Jurkat, Clone E6-1 (cell line): ENCODE results near the gene FAM217A.

Source experiments
- DNase-seq: peaks from one replicate; pipeline ENCODE4 v3.0.0-alpha.2; 2011; ENCODE audit warnings: low read depth, low spot score
- H3K4me3 ChIP-seq: 2 replicates; pipeline ENCODE4 v1.5.1; 2011; ENCODE audit warnings: mild to moderate bottlenecking, low read length, control low read depth, moderate library complexity

The FAM217A gene

DNA sequence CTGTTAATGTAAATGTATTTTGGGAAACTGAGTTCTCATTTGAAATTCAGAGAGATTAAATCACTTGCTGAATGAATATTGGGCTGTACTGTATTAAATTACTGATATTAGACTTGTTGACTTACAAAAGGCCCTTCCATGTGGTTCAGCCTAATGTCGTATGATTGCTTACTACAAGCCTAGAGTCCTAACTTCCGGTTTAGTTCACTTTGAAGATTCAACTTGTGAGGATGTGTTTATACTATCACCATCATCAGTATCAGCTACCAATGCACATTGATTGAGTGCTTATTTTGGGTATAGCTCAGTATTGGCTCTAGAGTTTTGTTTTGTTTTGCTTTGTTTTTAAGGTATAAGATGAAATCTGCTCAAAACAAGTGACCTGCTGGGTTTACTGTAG, 48.3 kb downstream of the FAM217A start:
- H3K4me3 ChIP-seq: no peak overlapping the region
- peak; percentile 49 for DNase-seq

DNA sequence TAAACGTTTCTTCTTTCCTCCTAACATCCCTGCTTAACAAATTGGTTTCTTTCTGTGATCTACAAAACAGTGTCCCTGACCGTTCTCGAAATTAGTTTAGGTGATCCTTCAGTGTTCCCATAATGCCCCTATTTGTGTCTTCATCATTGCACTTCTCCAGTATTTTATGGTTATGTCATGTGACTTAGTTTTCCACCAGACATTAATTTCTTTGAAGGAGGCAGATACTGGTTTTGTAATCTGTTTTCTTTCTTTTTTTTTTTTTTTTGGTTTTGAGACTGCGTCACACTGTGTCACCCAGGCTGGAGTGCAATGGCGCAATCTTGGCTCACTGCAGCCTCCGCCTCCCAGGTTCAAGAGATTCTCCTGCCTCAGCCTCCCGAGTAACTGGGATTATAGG, 49.2 kb downstream of the FAM217A start:
- no peak overlapping the region for H3K4me3 ChIP-seq
- DNase-seq: no peak

DNA sequence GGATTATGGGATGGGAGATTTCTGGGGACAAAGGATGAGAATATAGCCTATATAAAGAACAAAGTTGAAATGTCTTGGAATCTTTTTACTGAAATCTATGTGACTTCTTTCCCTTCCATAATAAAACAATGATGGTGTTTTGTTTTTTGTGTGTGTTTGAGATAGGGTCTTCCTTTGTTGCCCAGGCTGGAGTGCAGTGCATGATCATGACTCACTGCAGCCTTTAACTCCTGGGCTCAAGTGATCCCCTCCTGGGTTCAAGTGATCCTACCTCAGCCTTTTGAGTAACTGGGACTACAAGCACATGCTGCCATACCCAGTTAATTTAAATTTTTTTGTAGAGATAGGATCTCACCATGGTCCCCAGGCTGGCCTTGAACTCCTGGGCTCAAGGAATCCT, 50.9 kb downstream of the FAM217A start:
- H3K4me3 ChIP-seq: no peak overlapping the region
- DNase-seq: no peak

DNA sequence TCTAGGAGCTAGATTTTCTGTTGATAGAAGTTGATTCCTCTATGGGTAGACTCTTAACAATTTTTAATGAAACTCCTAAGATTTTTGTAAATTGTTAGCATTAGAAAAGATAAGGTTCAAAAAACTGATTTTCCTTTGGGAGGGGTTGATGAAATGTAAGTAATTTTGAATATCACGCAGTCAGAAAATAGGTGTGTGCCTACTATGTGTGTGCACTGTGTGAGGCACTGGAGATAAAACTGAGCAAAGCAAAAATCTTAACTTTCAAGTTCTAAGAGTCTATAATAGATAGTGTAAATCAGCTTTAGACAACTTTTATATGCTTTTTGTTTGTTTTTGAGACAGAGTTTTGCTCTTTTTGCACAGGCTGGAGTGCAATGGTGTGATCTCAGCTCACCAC, 53.3 kb downstream of the FAM217A start:
- DNase-seq: no peak
- H3K4me3 ChIP-seq: no peak overlapping the region

DNA sequence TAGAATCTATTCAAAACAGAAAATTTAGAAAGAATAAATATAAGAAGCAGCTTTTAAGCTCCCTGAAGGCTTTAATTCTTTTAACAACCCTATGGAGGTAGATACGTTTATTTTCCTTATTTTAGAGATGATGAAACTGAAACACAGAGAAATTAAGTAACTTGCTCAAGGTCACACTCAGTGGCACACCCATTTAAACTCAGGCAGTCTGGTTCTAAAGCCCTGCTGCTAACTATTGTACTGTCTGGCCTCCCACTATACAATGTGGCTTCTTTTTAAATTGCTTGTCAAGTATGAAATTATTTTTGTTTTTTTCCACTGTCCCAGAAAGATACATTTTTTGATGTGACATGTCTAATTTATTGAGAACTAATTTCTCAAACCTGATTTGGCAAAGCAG, 55.7 kb downstream of the FAM217A start:
- no peak for DNase-seq
- no peak overlapping the region for H3K4me3 ChIP-seq

DNA sequence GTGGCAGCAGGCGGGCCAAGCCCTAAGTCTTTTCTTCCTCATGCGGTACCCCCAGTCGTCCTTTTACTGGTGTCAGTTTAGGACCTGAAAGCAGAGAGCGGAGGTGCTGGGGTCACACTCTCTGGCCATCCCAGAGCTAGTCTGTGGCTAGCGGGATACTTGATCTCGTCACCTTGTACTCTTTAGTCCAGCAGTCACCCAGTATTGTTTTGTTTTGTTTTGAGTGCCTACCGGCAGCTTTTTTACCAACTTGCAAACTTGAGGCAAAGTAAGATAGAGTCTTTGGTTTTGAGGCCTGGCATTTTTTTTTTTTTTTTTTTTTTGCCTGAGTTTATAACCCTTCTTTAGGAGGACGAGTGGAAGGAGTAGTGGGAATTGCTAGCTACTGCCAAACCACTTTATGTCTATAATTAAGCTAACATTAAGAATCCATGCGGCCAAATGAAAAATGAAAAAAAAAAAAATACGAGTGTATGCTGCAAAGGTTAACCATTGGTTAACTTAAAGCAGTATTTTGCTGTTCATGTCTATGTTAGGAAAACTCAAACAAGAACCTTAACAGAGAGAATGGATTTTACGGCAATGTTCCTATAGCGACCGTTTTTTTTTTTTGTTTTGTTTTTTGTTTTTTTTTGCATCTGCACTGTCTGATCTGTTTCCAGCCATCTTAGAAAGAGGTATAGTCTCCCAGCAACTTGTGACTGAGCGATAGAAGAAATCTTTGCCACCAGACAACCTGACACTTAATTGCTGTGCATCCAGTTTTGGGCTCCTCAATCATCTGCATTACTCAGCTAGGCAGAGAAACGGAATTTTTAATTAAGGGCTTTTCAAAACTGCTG, 56.9 kb downstream of the FAM217A start:
- peak overlapping the region; percentile 93 for H3K4me3 ChIP-seq
- no peak for DNase-seq

DNA sequence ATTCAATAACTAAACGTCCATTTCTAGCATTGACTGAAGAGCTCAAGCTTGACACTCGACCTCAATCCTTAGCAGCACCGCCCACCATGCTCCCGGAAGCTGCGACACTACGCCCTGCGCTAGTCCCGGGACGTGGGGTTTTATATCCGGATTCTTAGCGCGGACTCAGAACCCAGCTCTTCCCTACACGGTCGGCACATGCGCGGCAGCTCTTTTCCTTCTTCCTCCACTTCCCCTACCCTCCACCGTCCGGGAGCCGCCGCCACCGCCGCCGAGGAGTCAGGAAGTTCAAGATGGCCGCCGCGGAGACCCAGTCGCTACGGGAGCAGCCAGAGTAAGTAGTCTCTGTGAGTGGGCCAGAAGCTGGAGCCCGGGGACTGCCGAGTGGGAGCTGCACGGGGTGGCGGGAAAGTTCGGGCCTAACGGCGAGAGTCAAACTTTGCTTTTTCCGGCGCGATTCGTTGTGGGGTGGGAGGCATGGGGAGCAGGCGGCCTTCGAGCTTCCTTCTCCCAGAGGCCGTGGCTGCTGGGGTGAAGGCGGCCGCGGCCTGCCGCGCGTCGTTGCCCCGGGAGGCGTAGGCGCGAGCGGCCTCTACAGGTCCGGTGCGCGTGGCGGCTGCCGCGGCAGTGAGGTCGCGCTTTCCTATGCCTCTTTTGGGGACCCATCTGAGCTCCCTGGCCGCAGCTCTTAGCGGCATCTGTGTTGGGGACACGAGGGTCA, 57.6 kb downstream of the FAM217A start:
- peak; percentile 97 for DNase-seq
- H3K4me3 ChIP-seq: peak overlapping the region; percentile 93

DNA sequence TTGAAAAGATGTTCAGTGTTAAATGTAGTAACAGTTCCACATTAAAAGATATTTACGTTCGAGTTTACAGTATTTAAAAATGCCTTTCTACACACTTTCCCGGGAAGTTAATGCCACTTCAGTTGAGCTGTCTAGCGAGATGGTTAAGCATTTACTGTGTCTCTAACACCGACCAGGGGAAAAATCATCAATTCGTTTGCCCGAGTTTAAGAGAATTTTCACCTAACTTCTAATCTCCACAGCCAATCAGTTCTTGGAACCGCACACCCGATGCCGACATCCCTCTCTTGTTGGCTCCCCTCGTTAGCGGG, 58.2 kb downstream of the FAM217A start:
- peak overlapping the region; percentile 93 for H3K4me3 ChIP-seq
- DNase-seq: no peak

DNA sequence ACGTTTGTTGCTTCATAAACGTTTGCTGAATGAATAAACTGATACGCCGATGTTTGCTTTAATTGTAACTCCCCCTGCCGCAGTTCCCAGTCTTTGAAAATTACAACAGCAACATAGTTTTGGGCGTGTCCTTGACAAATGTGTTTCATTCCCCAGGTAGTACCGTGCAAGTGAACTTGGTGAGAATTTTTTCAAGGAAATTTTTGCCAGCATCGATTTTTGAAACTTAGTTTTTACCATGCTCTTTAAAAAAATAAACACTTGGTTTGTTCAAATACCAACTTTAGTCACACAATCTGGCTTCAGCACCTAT, 60.1 kb downstream of the FAM217A start:
- peak overlapping the region; percentile 84 for H3K4me3 ChIP-seq
- DNase-seq: no peak
